GM21515 (cell line): ENCODE measurements around the gene TMPRSS3.
A peak's percentile ranks its signal among the peaks of the same experiment; 100 is the strongest.
"Not testable (repeated sequence)": the region's sequence is repeated elsewhere in the genome, so short reads cannot be mapped to it uniquely, and the experiment has no call there.

Source experiments
- ATAC-seq: cut with Tn5 transposase; IDR thresholded peaks from one replicate; pipeline ENCODE4 v1.9.1; 2021; ENCODE audit not compliant: unreplicated experiment

TMPRSS3 gene

DNA sequence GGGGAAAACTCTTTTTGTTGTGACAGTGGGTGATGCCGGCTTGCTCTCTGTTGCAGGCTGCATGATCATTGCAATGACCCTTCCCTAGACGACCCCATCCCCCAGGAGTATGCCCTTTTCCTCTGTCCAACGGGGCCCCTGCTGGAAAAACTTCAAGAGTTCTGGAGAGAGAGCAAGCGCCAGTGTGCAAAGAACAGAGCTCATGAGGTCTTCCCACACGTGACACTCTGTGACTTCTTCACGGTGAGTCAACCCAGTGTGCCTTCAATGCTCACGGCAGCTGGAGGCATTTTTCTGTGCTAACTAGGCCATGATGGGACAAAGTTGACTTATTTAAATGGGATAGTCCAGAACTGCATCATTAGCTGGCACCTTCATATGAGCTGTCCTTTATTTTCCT lies 13.5 kb upstream of the TMPRSS3 start:
- no peak for ATAC-seq

DNA sequence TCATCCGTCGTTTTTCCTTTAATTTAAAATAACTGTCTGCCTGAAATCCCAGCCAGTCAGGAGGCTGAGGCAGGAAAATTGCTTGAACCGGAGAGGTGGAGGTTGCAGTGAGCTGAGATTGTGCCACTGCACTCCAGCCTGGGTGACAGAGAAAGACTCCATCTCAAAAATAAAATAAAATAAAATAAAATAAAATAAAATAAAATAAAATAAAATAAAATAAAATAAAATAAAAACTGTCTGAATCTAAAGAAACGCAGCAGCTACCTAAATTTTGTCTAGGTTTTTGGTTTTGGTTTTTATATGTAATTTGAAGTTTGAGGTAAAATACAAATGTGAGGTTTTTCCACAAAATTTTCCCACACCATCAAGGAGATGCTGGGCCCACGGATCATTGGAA lies 12.9 kb upstream of the TMPRSS3 start:
- not testable (repeated sequence) for ATAC-seq

DNA sequence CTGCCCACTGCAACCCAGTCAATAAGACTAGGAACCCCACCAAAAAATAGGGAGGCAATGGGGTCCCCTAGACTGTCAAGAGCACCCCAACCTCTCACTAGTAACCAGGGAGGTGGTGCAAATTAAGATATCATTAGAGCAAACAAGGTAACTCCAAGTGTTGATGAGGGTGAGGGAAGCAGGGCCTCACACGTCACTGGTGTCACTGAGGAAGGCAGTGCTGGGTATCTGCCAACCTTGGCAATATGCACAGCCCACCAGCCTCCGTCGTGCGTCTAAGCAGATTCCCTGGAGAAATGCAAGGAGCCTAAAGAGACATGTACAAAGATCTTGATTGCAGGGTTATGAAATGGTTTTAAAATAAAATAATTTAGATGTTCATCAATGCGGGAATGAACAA lies 11.6 kb upstream of the TMPRSS3 start:
- no peak for ATAC-seq

DNA sequence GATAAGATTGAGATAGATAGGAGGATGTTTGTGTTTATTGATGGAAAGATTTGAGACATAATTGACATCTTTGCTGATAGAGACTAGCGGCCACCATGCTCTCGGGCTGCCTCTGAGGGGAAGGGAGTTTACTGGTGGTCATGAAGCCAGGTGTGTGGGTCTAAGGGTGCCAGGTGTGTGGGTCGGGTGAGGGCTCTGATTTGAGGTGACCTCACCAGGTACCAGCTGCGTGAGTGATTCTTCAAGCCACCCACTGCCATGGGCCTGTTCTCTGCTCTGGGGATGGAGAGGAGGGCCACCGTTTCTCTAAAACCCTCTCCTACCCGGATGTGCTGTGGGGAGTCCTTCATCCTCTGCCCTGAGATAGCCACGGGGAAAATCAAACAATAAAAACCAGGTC lies 11.0 kb upstream of the TMPRSS3 start:
- ATAC-seq, result no peak

DNA sequence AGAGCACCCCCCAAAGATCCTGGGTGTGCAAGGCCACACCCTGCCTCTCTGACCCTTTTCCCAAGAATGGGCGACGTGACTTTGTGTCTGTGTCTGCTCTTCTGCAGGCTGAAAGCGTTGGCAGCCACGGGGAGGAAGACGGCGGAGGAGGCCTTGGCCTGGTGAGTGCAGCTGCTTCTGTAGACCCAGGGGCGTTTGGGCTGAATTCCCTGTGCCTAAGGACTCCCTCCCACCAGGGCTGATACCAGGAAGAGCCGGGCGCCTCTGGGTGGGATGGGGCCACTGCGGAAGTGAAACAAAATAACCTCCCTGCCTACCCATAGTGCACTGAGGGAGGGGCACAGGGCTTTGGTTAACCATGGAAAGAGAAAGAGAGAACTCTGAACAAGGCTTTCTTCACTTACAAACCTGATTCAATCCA lies 10.4 kb upstream of the TMPRSS3 start:
- no peak for ATAC-seq

DNA sequence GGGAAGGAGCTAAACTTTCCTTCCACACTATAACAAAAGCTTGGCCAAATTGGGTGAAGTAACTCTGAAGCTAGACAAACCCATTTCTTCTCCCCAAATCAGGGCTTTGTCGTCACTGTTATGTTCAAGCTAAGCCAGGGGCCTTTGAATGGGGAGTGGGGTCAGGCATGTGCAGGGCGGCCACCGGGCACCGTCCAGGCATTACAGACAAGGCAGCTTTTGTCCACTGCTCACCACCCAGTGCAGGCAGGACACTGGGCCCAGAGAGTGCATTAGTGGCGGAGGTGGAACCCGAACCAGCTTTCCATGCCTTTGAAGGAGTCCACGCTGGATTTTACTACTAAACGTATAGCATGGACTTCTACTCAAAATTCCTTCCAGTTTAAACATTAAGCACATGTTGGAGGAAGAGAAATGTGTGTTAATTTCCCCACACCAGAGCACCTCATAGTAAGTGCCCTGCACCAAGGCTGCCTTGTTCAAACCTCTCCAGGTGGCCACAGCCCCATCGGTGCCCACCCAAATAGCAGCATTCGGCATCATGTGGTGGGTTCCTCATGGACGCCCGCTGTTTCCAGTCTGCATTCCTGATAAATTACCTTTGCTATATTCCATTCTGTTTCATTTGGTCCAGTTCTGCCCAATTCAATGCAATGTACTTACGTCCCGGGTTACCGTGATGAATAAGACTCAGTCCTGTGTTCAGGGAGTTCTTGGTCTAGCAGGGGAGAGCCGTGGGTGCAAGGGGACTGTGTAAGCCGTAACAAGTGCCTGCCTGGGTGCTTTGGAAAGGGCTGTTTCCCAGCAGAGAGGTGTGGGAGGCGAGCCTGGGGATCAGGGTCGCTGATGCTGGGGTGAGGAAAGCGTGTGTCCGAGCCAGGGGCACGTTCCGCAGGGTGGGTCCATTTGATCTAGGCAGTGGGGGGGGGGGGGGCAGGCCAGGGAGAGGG lies 9.5 kb upstream of the TMPRSS3 start:
- ATAC-seq, result no peak

DNA sequence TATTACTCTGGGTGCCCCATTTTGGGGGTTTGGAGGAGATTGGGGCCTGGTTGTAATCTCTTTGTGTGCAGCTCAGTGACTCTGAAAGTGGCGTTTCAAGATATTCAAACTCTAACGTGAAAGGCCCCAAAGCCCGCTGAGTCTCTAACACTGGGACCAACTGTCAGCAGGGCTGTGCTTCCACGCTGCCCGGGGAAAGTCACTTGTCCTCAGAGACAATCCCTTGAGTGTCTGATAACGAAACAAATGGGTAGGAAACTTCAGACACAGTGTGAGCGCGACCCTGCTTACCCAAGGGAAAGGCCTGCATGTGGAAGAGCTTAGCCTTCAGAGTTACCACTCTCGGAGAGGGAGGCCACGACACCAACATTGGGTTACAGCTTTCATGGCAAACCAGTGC lies 8.7 kb upstream of the TMPRSS3 start:
- no peak for ATAC-seq

DNA sequence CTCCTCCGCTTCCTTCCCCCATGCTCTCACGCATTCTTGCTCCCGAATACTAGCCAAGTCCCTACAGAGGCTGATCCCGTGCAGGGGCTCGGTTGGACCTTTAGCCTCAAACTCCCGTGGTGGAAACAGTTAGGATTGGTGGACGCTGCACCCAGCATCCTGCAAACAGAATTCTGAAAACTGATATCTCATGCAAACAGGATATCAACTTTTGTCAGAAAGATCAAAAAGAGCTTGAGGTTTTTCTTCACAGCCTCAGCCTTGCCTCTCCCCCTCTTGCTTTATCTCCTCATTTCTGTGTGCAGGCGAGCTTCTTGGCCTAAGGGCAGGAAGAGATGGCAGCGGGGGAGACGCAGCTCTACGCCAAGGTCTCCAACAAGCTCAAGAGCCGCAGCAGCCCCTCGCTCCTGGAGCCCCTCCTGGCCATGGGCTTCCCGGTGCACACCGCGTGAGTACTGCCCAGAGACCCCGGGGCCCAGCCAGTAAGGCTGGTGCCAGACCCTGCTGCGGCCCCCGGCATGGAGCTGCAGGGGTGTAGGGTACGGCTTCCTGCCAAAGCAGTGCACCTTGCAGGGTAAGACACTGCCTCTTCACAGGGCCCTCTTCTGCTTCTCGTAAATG lies 7.9 kb upstream of the TMPRSS3 start, which contains the start of gene UBASH3A:
Gene UBASH3A, plus strand, starts transcription at position 292 of the 621 bp plus-strand sequence. Its CDS starts 44 bp downstream, at position 336.
- no peak for ATAC-seq

DNA sequence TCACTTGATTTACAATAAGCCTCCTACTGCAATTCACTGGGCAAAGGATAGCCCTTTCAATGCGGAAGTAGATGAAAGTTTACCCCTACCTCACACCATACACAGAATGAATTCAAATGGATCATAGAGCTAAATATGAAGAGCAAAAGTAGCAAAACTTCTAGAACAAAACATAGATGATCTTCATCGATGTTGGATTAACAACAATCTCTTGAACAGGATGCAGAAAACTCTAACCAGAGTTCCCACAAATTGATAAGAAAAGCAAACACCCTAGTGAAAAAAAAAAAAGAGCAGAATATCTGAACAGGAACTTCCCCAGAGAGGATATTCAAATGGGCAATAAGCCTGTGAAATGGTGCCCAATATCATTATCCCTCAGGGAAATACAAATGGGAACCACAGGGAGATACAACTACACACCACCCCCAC lies 6.0 kb upstream of the TMPRSS3 start:
- no peak for ATAC-seq

DNA sequence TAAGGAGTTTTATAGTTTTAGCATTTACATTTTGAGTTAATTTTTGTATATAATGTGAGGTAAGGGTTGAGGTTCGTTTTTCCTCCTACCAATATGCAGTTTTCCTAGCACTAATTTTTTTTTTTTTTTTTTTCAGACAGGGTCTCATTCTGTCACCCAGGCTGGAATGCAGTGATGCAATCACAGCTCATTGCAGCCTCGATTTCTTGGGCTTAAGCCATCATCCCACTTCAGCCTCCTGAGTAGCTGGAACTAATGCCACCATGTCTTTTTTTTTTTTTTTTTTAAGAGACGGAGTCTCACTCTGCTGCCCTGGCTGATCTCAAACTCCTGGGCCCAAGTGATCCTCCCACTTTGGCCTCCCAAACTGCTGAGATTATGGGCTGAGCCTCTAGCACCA lies 5.3 kb upstream of the TMPRSS3 start:
- no peak for ATAC-seq

DNA sequence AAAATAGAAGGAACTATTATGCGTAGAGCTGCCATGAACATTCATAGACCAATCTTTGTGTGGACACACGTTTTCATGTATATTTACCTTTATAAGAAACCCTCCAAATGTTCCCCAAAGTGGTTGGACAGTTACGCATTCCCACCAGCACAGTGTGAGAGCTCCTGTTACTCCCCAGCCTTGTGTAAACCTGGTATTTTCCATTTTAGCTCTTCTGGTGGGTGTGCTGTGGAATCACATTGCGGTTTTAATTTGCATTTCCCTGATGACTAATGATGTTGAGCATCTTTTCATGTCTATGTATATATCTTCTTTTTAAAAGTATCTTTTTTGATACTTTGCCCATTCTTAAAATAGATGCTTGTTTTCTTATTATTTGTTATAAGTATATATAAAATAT lies 4.7 kb upstream of the TMPRSS3 start:
- ATAC-seq, result no peak

DNA sequence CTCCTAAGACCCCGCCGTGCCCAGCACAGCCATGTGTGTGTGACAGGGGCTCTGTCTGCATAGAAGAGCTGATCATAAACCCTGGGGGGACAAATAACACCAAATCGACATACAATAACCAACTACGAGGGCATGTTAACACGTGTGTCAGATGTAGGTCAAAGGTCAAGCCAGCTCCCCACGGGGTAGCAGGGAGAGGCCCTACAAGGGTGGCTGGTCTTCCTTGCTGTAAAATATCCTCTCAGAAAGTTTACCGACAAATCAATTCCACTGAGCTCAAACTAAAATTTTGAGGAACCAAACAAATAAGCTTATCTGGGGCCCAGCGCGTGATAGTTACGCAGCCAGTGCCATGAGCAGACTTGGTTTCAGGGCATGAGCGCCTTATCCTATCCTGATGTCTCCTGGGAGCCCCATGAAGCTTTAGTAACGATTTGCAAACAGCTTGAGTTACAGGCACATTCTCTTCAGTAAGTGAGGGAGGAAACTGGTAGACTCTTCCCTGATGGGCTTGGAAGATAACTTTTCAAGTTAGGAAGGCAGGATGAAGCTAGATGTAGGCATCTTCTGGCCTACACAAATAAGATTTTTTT lies 2.7 kb upstream of the TMPRSS3 start:
- ATAC-seq, result no peak

DNA sequence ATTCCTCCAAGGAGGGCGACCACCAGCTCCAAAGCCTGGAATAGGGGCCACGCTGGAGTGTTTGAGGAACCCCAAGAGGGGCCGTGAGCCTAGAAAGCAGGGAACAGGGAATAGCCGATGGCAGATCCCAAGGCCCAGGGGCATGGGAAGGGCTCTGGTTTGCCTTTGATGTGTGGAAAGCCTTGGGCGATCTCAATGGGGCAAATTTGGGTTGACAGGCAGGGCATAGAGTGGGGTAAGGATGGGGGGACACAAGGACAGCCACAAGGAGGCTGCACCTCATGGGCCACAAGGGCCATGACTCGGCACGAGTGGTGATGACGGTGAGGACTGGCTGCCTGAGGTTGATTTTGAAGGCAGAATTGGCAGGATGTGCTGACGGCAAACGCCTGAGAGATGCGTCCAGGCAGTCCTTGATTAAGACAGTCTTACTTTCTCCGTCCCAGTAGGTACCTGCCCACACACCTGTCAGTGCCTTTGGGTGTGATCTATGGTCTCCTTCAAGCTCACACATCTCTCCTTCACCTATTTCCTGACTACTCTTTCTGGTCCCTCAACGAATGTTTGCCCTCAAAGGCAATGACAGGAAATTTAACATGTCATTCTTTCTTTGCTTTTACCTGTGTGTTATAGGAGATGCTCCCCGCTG lies 2.0 kb upstream of the TMPRSS3 start:
- ATAC-seq, result no peak

DNA sequence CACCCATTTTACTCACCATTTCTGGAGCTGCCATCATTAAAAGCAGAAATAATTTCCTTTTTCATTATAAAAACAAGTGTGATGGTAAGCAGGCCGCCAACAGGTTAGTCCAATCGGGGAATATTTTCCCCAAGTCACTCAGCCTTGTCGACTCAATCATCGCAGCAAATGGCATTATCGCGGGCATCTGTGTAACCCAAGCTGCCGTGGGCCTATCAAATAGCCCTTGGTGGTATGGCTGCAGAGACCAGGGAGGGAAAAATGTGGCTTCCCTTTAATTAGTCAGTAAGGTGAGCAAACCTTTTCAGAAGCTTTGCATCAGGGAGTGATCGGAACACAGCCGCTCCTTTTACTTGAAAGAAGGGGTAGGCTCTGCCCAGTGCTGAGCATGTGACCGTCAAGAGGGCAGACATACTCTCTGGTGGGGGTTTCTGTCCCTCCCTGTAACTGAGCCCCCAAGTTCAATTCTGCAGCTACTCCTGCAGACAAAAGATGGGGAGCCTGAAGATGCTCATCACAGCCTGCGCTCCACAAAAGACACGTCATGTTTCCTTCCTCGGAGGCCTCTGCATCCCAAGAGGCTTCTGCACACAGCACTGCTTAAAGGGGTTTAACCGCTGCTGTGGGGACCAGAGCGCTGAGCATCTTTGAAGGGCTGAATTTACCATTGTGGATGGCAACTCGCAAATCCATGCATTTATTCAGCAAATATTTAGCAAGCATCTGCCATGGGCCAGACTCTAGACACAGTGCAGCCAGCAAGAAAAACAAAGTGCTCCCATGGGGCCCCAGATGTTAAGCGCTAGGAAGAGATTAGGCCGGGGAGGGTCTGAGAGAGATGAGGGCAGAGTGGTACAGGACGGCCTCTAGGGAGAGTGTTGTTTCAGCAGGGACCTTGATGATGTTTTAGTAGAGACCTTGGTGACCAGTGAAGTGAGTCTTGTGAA lies 1.2 kb upstream of the TMPRSS3 start:
- ATAC-seq, result no peak

DNA sequence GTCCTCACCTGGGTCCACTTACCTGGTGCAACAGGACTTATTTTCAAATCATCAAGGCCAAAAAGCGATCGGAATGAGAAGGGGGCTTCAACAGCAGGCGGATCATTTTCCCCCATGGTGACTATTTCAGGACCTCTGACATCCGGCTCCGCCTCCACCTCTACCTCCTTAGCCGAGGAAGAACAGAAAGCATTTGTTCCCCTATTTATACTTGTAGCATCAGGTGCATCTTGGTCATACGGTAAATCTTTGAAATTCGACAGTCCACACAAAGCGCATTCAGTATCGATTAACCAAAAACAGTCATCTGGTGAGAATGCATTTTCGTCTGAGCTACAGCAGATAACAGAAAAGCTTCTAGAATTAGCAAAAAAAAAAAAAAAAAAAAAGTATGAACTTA lies 550 bp downstream of the TMPRSS3 start:
- ATAC-seq, result no peak

DNA sequence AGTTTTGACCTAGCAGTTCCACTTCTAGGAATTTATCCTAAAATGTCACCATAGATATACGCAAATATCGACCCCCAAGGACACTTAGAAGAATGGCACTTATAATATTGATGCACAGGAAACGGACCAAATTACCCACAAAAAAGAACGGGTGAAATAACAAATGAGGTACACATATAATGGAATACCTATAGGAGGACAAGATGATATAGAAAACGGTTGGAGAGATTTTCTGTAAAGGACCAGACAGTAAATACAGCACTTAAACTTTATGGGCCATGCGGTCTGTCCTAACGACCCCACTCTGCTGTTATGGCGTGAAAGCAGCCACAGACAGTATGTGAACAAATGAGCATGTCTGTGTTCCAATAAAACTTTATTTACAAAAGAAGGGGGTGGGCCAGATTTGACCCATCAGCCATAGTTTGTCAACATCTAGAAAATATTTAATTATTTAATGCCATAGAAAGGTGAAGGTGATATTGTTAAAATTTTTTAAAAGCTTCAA lies 2.4 kb downstream of the TMPRSS3 start:
- ATAC-seq, result no peak

DNA sequence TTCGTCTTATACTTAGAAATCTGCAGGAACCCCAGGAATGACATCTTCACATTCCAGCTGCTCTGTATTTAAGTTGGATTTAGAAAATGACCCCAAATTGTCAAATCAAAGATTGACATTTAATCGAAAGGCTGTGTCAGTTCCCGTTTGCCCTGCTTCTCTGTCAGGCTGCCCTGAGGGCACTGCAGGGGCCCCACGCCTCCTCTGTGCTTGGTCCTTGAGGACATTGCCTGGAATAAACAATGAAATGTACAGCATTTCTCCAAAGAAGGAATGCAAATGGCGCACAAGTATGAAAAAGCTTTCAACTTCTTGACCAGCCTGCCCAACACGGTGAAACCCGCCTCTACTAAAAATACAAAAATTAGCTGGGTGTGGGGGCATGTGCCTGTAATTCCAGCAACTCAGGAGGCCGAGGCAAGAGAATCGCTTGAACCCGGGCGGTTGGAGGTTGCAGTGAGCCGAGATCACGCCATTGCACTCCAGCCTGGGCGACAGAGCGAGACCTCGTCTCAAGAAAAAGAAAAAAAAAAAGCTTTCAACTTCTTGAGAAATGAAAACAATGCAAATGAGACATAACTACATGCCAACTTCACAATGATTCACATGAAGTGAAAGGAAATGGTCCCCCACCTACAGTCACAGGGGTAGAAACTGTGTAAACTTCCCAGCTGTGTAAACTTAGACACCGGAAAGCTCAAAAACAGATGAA lies 3.0 kb downstream of the TMPRSS3 start:
- ATAC-seq, result peak; percentile 72

DNA sequence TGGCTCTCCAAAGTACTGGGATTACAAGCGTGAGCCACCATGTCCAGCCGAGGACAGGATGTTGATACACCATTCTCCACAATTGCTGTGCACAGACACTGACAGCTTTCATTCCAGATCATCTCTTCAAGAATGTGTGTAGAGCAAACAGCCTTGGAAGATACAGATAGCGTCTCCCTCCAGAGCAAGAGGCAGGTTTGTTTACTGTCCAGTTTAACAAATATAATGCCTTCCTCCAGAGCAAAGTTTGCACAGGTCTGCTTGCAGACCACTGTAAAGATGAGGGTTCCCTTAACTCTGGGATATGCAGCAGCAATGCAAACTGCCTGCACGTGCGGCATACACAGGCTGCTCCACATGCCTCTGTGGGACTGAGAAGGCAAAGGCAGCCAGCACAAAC lies 4.6 kb downstream of the TMPRSS3 start:
- ATAC-seq, result no peak

DNA sequence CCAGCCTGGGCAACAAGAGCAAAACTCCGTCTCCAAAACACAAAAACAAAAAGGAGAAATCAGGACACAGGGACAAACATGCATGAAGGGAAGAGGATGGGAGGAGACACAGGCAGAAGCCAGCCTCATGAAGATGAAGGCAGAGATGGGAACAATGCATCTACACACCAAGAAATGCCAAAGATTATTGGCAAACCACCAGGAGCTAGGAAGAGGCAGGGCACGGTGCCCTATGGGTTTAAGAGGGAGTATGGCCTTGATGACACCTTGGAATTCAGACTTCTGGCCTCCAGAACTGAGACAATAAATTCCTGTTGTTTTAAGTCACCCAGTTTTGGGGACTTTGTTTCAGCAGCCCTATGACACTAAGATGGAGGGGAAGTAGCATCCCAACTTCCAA lies 5.2 kb downstream of the TMPRSS3 start:
- no peak for ATAC-seq
